Motor neuron (in vitro differentiated cells): ENCODE measurements around the gene GSTT4. TPM values are rescaled to one million over a fixed set of nuclear protein-coding genes. Genes with fewer than 3 reads are reported as not detected.
A peak's percentile ranks its signal among the peaks of the same experiment; 100 is the strongest.

Experiments used
- ATAC-seq, 8 experiments: fragments of 200-7000 bp; cut with Tn5 transposase; replicated peaks in 6 of 8; 2 replicates each; pipeline ENCODE4 v1.8.0; 2021; ENCODE audit warnings: mild to moderate bottlenecking in 8 of 8, moderate library complexity in 8 of 8
- H3K27ac ChIP-seq, 2 donors: fragments of 250-450 bp; sonication (Bioruptor Pico); 2 replicates each; pipeline ENCODE4 v1.9.0; 2021; ENCODE audit warnings: antibody characterized with exemption in 2 of 2, mild to moderate bottlenecking in 2 of 2, moderate library complexity in 1 of 2
- H3K4me1 ChIP-seq, 2 donors: fragments of 250-450 bp; sonication (Bioruptor Pico); replicated peaks in 1 of 2; 2 replicates each; pipeline ENCODE4 v1.6.1; 2021; ENCODE audit warnings: antibody characterized with exemption in 2 of 2, mild to moderate bottlenecking in 2 of 2, moderate library complexity in 1 of 2
- H3K4me3 ChIP-seq, 5 donors: fragments of 250-450 bp; sonication (Bioruptor Pico); 2 replicates each; pipeline ENCODE4 v1.9.0; 2021; ENCODE audit warnings: antibody characterized with exemption in 5 of 5, mild to moderate bottlenecking in 5 of 5, moderate library complexity in 4 of 5
- WGBS, 10 experiments: fragments of 450-650 bp; shearing (Covaris generic); methylation state at CpG; one replicate each; pipeline ENCODE4 v1.0.0; 2022; 5-methylcytosine and 5-hydroxymethylcytosine counted together
- in situ Hi-C, 9 experiments: fragments of 400-800 bp; cut with MboI; loops; one replicate each; pipeline ENCODE4 v1.15.0; 2021; ENCODE audit warnings: low sequenced_read_pairs in 9 of 9, low pct_unique_long_range_greater_than_20kb in 2 of 9; ENCODE audit not compliant: unreplicated experiment in 9 of 9
- total RNA-seq, 8 experiments: library from RNA; unstranded; fragments of 300-600 nt; gene quantifications; 2 replicates each; pipeline versions ENCODE4 v1.2.3 to v1.2.4, GENCODE V29; 2022

The GSTT4 gene
- total RNA-seq, 8 experiments from 2014 or later: 0.05 to 0.62 TPM; not detected in 6

DNA sequence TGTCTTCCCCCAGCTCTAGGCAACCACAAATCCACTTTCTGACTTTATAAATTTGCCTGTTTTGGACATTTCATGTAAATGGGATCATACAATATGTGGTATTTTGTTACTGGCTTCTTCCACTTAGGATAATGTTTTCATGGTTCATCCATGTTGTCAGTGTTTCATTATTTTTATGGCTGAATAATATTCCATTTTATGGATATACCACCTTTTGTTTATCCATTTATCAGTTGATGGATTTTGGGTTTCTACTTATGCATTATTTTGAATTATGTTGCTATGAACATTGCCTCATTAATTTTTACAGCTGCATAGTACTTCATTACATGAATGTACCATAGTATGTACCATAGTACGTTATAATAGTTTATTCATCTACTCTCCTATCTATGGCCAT, 10.9 kb upstream of the GSTT4 start:
- in situ Hi-C loops: no loop called here
- no peak for ATAC-seq

DNA sequence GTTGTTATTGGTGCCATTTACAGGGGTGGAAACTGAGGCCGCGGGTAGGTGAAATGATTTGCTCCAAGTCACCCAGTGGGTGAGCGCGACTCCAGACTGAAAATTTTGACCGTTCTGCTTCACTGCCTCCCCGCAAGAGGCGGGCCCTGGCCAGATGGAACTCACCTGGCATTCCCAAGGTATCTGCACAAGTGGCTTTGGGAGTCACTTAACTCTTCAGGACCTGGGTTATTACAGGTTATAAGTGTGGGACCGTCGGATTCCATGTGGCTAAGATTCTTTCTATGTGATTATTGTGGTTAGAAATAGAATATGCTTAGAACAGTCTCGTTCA, 6.4 kb upstream of the GSTT4 start:
- peak in 1 of 8 experiments; percentile 1 for ATAC-seq
- Histone ChIP-seq H3K4me1 (peaks cover 7% of the 10 kb centered on the region in 2 donors), H3K27ac (peak overlapping the region; percentile 57 to 85), H3K4me3 (peak overlapping the region; percentile 74 to 82 (median 78))
- in situ Hi-C loops: no loop called here
- WGBS, 10 experiments: 0 to 4% (median 0%) methylated on average over 1 to 7 of the region's 10 CpGs; no CpG with 5 or more reads in 3 of the 10 experiments

More for the DNA sequence above, 10.9 kb upstream of the GSTT4 start:
- no peak overlapping the region for H3K27ac ChIP-seq
- H3K4me3 ChIP-seq: no peak overlapping the region
- peaks cover 7% of the 10 kb centered on the region in 2 donors for H3K4me1 ChIP-seq
- WGBS, 10 experiments: 71 to 100% (median 100%) methylated on average over 1 of the region's 1 CpG; no CpG with 5 or more reads in 2 of the 10 experiments

DNA sequence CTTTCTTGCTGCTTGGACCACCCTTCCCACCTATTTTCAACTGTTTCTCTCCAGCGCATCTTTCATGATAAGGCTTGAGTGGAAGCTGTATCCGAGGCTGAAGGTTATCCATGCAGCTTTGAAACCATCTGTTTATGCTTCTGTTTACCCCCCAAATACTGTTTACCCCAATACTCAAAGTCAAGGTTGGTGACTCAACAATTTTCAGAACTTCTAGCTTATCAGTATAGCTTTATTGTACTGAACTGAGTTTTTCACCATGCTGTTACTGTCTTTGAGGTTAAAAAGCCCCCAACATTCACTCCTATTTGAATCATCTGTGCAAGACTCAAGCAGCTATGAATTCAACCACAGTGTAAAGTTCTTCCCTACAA, 4.8 kb upstream of the GSTT4 start:
- peaks cover 7% of the 10 kb centered on the region in 2 donors for H3K4me1 ChIP-seq
- no peak overlapping the region for H3K4me3 ChIP-seq
- H3K27ac ChIP-seq: no peak overlapping the region
- no peak for ATAC-seq
- in situ Hi-C loops: no loop called here
- WGBS, 10 experiments: 80 to 100% (median 92%) methylated on average over 1 to 2 of the region's 2 CpGs; no CpG with 5 or more reads in 3 of the 10 experiments

DNA sequence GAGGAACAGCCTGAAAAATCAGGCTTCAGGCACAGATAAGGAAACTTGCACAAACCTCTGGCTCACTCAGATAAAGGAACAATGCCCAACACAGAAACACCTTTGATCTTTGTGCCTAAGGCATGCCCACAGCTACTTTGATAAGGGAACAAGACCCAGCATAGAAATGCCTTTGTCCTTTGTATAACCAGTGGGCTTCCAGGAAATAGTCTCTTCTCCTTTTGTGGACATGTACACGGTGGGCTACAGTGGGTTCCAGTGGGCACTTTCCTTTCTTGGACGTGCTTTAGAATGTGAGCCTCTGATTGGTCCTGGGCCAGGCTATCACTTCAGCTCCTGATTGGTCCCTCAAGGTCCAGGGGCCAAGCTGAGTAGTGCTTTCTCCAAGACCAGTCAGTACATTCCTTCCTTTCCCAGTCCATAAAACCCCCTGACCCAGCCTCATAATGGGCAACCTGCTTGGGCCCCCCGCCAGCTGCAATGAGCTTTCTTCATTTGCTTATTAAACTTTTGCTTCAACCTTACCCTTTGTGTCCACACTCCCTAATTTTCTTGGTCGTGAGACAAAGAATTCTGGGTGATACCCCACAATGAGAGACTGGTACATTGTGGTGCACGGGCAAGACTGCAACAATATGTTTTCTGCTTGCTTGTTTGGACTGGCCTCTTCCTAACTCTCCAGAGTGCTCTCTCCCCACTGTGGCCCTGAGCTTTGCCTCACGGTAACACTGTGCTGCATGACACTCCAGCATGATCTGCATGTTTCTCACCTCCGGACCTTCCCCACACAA, 4.2 kb upstream of the GSTT4 start:
- H3K4me1 ChIP-seq: peaks cover 7% of the 10 kb centered on the region in 2 donors
- no peak overlapping the region for H3K4me3 ChIP-seq
- in situ Hi-C loops: no loop called here
- no peak overlapping the region for H3K27ac ChIP-seq
- no peak for ATAC-seq
- WGBS, 10 experiments: 41 to 89% (median 60%) methylated on average over 2 to 4 of the region's 7 CpGs; no CpG with 5 or more reads in 2 of the 10 experiments

DNA sequence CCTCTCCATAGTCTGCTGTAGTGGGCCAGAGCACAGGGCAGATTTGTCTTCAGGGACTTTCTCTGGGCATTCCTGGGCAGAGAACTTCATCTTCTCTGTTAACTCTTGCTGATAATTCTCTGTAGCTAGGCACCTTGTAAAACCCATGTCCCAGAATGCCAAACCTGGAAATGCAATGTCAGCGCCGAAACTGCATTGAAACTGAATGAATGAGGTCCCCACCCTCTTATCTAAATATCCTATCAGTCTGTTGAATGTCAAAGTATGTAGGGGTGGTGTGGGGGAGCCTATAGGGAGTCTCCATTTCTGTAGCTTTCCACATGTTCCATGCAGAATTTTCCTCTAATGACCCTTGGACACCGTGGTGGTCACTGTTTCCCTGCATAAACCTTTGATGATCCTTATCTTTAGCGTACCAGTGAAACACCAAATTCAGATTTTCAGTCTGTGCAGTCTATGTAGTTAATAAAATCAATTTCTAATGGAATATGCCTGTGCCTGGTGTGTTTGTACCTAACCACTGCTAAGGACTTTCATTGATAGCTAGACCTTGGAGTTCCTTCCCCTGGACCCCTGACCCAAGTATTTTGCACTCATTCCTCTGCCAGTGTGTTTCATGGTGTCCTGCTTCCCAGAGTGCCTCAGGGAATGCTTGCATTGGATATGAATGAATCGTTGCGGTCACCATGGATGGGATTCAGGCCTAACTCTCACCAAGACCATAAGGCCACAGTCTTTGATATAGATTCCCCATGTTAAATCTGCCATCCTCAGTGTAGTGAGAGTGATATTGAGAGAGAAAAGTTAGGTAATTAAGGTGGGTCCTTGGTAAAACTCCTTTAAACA, 3.4 kb upstream of the GSTT4 start:
- Histone ChIP-seq H3K4me1 (peaks cover 7% of the 10 kb centered on the region in 2 donors), H3K27ac (no peak overlapping the region), H3K4me3 (no peak overlapping the region)
- ATAC-seq: no peak
- WGBS, 10 experiments: 6 to 90% (median 78%) methylated on average over 2 to 5 of the region's 6 CpGs; no CpG with 5 or more reads in 2 of the 10 experiments
- in situ Hi-C loops: no loop called here

DNA sequence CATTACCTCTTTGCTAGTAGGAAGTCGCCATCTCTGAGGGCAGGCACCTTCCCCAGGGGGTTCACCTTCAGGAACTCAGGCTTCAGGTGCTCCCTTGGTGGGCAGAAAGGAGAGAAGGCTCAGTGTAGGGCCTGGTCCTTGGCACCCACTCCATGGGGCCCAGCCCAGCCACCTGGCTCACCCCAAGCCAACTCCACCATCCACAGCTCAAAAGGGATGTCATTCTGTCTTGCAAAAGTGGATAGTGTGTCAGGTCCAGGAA, 2.7 kb upstream of the GSTT4 start:
- Histone ChIP-seq H3K4me1 (peaks cover 7% of the 10 kb centered on the region in 2 donors), H3K27ac (no peak overlapping the region), H3K4me3 (no peak overlapping the region)
- WGBS, 10 experiments: 44 to 83% (median 60%) methylated on average over 1 of the region's 1 CpG; no CpG with 5 or more reads in 5 of the 10 experiments
- ATAC-seq: no peak
- in situ Hi-C loops: no loop called here

DNA sequence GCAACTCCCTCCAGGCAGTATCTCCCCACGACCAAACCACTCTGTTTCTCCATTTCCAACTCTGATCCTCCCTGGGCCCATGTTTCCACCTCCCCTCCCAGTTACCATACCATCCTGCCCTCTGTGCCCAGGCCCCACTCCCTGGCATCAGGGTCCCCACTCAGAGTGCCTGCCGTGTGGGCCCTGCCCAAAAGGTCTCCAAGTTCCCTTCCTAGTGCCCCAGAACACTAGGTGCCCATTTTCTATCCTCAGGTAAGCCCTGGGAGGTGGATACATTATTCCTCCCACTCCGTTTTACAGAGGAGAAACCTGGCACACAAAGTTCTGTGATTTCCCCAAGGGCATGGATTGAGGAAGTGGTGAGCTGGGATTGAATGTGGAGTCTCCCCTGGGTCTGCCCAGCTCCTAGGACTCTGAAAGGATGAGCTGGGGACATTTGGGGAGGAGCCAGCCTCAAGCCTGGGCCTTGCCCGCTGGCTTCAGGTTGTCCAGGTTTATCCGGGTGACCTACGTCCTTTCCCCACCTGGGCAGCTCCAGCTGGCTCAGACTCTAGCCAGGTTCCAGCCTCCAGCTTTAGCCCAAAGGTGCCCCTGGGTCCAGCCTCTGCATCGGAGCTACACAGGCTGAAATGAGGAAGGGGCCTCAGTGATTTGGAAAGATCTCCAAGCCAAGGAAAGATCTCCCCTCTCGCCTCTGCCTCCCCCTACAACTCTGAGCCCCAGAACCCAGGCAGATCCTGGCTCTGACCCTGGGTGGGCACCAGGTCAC, 2.2 kb upstream of the GSTT4 start:
- Histone ChIP-seq H3K4me3 (no peak overlapping the region), H3K4me1 (peaks cover 2 to 3% of the 10 kb centered on the region in 2 donors), H3K27ac (no peak overlapping the region)
- no peak for ATAC-seq
- in situ Hi-C loops: no loop called here
- WGBS, 10 experiments: 0 to 78% (median 64%) methylated on average over 1 to 8 of the region's 8 CpGs; no CpG with 5 or more reads in 1 of the 10 experiments

DNA sequence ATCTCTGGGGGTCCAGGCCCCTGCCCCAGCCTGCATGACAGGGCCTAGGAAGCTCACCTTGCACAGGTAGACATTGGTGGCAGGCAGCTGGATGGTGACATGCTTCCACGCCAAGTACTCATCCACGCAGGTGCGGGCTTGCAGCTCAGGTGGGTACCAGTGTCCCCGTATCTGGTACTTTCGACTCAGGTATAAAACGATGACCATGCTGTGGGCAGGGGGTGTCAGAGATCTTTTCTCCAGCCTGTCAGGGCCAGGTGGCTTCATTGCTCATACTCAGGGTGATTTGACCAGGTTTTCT, 1.6 kb upstream of the GSTT4 start:
- H3K4me1 ChIP-seq: no peaks in the 10 kb centered on the region
- in situ Hi-C loops: no loop called here
- H3K27ac ChIP-seq: no peak overlapping the region
- 60 to 100% (median 71%) methylated on average over 3 to 6 of the region's 6 CpGs; no CpG with 5 or more reads in 4 of the 10 experiments for WGBS, 10 experiments
- no peak for ATAC-seq
- H3K4me3 ChIP-seq: no peak overlapping the region

DNA sequence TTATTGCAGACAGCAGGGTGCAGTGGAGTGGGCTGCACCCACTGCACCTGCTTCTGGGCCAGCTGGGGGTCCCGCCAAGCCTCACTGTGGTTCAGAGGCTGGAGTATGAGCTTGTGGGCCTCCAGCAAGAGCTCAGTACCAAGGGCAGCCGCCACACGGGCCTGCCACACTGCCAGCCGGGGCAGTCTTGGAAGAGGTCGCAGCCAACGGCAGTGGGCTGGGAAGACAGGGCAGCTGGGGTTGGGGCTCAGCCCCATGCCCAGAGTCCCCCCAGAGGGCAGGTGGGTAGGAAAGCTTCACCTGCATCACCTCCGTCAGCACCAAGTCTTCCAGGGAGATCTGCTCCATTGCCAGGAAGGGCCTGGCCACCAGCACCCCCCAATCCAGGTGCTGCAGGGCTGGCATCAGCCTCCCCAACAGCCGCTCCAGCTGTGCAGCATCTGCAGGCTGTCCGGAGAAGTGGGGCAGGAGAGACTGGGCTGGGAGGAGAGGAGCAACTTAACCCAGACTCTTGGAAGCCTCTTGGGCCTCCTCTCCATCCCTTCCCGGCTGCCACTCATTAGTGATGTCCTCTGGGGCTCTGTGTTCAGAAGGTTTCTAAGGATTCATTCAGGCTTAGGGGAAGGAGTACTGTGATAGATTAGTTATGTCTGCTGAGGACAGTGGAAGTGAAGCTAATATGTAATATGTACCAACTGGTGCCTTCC, 1.1 kb upstream of the GSTT4 start:
- ATAC-seq: no peak
- 58 to 100% (median 68%) methylated on average over 1 to 9 of the region's 10 CpGs; no CpG with 5 or more reads in 2 of the 10 experiments for WGBS, 10 experiments
- H3K27ac ChIP-seq: no peak overlapping the region
- H3K4me3 ChIP-seq: no peak overlapping the region
- in situ Hi-C loops: no loop called here
- H3K4me1 ChIP-seq: no peaks in the 10 kb centered on the region

DNA sequence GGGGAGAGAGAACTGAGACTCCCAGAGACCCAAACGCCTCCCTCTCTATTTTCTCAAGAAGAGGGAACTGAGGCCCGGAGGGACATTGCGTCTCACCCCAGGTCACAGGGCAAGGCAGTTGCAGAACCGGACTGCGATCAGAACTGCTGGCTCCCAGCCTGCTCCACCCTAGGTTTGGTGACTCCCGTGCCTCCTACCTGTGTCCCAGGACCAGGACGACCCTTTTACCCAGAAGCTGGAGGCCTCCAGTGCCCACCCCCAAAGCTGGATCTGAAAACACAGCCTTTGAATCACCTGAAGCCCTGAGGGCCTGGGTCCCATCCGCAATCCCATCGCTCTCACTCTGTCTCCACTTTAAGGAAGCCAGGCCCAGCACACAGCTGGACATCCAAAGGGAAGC, 1.4 kb downstream of the GSTT4 start:
- no peak for ATAC-seq
- Histone ChIP-seq H3K4me1 (no peaks in the 10 kb centered on the region), H3K4me3 (no peak overlapping the region), H3K27ac (no peak overlapping the region)
- in situ Hi-C loops: no loop called here
- WGBS, 10 experiments: 41 to 82% (median 77%) methylated on average over 3 to 9 of the region's 9 CpGs; no CpG with 5 or more reads in 4 of the 10 experiments

DNA sequence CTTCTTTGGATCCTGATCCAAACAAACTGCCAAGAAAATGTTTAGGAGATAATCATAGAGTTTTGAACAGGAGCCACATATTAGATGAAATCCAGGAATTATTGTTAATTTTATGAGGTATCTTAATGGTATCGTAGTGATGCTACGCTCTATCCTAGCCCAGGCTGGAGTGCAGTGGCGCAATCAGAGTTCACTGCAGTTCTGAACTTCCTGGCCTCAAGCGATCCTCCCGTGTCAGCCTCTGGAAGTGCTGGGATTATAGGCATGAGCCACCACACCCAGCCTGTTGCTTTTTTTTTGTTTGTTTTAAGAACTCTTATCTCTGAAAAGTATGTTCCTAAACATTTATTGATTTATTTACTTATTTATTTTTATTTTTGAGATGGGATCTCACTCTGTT, 2.4 kb downstream of the GSTT4 start:
- H3K4me1 ChIP-seq: no peaks in the 10 kb centered on the region
- in situ Hi-C loops: no loop called here
- WGBS, 10 experiments: 40 to 100% (median 87%) methylated on average over 1 to 5 of the region's 5 CpGs; no CpG with 5 or more reads in 1 of the 10 experiments
- H3K27ac ChIP-seq: no peak overlapping the region
- H3K4me3 ChIP-seq: no peak overlapping the region
- ATAC-seq: peak in 1 of 8 experiments; percentile 25

- Histone ChIP-seq H3K4me1 (no peaks in the 10 kb centered on the region), H3K4me3 (no peak overlapping the region), H3K27ac (no peak overlapping the region)
- 40 to 84% (median 75%) methylated on average over 1 to 5 of the region's 10 CpGs; no CpG with 5 or more reads in 6 of the 10 experiments for WGBS, 10 experiments
- in situ Hi-C loops: no loop called here
- peak in 1 of 8 experiments; percentile 14 for ATAC-seq
These were observed 3.0 kb downstream of the GSTT4 start for GRCh38 chr22:24002272-24002671.
